Measurements from ENCODE around the gene ATMIN.

Gene ATMIN

DNA sequence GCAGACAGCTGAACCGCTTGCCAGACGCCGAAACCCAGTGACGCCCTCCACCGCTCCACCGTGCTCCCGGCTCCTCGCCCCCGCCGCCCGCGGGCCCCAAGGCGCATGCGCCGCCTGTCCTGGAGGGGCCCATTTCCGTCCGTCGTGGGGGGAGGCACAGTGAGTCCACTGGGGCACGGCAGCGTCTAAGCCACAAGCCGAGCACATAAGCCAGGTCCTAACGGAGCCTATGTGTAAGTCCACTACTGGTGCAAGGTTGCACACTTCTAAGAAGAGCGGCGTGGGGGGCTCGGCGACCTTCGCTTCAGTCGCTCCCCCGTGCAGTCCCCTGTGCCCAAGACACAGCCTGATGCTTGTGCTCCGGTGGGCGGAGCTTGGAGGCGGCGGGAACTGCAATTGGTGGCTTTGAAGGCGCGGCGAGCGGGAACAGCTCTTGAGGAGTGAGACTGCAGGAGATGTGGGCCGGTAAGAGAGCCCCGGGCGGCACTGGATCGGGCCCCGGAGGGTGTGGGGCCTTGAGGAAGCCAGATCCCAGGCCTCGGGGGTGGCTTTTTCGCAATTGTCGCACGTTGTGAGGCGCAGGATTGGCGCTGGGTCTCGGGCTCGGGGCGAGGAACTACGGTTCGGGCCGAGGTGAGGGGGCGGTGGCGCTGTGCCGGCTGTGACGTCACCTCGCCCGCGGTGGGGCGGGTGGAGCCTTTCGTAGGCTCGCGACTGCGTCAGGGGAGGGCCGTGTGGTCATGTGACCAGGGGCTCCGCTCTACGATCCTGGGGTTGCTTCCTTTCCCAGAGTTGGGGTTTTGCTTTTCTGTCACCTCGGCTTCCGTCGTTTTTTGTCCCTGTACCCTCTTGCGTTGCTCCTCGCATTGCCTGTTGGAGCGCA is 28.6 kb upstream of the ATMIN start, which contains the start of the genes CENPN and CMC2:
Gene CENPN, plus strand, starts transcription at position 402 of the 883 bp plus-strand sequence. CDS start 4,726 bp downstream, outside the sequence.
Gene CMC2, minus strand, starts transcription at position 73 of the 883 bp plus-strand sequence. CDS start 9,491 bp downstream, outside the sequence.
- peak; percentile 88 for DNase-seq

- DNase-seq = no peak
These were observed 27.2 kb upstream of the ATMIN start for GRCh38 chr16:81008505-81008789.

GRCh38 chr16:81012974-81013373 is 22.7 kb upstream of the ATMIN start:
- no peak for DNase-seq

DNA sequence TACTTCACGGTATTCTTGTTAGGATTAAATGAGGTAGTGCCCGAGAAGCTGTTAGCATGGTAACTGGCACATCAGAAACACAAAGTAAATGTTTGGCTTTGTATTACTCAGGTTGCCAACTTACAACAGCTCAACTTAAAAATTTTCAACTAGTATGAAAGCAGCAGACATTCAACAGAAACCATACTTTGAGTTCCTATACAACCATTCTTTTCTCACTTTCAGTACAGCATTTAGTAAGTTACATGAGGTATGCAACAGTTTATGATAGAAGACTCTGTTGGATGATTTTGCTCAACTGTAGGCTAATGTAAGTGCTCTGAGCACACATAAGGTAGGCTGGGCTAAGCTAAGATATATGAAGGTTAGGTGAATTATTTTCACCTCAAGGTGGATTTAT is 21.0 kb upstream of the ATMIN start:
- no peak for DNase-seq

GRCh38 chr16:81018496-81018895 is 17.1 kb upstream of the ATMIN start:
- no peak for DNase-seq

GRCh38 chr16:81026429-81026828 is 9.2 kb upstream of the ATMIN start:
- no peak for DNase-seq

DNA sequence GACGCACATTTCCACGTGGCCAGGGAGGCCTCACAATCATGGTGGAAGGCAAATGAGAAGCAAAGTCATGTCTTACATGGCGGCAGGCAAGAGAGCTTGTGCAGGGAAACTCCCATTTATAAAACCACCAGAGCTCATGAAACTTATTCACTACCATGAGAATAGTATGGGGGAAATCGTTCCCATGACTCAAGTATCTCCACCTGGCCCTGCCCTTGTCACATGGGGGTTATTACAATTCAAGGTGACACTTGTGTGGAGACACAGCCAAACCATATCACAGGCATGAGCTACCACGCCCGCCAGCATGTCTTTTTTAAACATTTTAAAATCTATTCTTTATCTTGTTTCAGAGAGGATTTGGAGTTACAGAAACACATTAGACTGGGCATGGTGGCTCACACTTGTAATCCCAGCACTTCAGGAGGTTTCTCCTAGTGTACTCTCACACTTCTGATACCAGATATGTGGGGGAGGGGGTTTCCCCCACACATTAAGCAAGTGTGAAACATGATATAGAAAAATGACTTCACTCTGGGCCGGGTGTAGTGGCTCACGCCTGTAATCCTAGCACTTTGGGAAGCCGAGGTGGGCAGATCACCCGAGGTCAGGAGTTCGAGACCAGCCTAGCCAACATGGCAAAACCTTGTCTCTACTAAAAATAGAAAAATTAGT is 5.6 kb upstream of the ATMIN start:
- DNase-seq = no peak

- DNase-seq = no peak
These were observed 521 bp downstream of the ATMIN start for GRCh38 chr16:81035975-81036750.

- DNase-seq = no peak
These were observed 1.2 kb downstream of the ATMIN start for GRCh38 chr16:81036751-81037350.

DNA sequence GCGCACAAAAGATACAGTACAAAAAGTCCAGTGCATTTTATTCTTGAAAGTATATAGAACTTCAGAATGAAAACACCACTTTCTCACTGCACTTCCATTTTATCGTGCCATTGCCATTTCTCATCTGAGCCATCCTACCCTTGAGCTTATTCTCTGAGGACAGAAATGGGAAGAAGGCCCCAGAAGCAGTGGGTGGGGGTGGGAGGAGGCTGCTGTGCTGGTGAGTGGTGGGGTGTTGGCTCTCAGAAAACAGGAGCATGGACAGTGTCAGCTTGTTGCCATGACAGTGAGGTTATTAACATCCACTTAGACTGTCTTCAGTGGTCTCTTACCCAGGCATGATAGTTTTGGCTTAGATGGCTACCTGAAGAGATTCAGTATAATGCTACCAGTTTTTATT is 4.5 kb downstream of the ATMIN start:
- no peak for DNase-seq

GRCh38 chr16:81040842-81041241 is 5.2 kb downstream of the ATMIN start:
- DNase-seq = no peak

- no peak for DNase-seq
These were observed 6.1 kb downstream of the ATMIN start for GRCh38 chr16:81041696-81042095.

DNA sequence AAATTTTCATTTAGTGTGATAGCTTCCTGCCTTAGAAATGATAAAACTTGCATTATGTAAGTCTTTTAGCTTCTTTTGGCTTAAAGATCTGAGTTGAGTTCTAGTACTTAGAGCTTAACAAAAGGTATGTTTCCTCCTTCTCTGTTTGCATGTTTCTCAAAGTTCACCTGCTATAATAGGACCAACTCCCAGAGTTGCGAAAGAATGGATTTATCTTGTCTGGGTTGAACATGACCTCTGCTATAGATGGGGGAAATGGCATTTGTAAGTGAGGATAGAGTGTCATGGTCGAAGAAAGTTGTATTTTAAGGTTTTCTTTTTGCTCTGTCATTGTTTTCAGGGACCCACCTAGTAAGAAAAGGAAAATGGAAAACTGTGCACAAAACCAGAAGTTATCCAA is 7.2 kb downstream of the ATMIN start:
- DNase-seq = no peak

DNA sequence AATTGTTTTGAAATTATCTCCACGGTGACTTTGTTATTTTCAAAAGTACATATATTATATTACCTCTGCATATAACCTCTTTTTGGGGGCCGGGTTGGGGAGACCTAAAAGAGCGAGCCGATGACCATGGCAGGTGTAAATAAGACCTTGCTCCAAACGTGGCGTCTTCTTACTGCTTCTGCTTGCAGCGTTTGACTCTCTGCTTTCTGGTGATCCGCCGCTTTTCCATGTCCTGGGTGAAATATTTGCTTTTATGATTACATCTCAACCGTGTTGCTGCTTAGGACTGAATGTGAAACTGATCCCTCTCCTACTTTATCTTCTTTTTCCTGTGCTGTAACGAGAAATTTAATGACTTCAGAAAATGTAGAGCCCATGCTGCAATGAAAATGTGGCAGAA is 18.1 kb downstream of the ATMIN start:
- no peak for DNase-seq

DNA sequence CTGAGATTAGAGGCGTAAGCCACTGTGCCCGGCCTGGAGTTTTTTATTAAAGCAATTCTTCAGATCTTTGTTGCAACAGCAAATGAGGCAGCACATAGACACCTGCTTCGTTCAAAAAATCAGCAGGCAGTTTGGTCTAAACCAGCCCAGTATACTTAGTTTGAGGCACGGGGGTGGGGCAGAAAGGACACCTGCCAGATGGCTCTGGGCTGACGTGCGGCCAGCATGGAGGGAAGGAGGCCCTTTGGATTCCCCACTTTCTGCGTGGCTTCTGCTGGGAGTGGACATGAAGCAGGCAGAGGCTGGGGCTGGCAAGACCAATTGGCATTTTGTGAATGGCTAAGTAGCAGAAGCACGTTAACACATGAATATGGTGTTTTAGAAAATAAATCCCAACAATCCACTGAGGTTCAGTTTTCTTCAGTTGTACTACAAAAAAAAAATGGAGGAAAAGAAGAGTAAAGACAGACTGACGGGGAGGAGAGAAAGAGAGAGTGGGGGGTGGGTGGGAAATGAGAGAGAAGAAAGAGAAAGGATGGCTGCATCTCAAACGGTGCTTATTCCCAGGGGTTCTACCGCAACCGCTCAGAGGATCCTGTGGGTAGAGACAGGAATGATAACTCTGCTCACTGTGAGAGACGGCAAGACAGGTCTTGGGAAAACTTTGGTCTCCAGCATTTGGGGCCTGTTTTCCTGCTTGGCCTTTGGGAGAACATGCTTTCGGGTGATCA is 25.1 kb downstream of the ATMIN start:
- DNase-seq = no peak

GRCh38 chr16:81061307-81061640 is 25.6 kb downstream of the ATMIN start:
- DNase-seq = no peak

DNA sequence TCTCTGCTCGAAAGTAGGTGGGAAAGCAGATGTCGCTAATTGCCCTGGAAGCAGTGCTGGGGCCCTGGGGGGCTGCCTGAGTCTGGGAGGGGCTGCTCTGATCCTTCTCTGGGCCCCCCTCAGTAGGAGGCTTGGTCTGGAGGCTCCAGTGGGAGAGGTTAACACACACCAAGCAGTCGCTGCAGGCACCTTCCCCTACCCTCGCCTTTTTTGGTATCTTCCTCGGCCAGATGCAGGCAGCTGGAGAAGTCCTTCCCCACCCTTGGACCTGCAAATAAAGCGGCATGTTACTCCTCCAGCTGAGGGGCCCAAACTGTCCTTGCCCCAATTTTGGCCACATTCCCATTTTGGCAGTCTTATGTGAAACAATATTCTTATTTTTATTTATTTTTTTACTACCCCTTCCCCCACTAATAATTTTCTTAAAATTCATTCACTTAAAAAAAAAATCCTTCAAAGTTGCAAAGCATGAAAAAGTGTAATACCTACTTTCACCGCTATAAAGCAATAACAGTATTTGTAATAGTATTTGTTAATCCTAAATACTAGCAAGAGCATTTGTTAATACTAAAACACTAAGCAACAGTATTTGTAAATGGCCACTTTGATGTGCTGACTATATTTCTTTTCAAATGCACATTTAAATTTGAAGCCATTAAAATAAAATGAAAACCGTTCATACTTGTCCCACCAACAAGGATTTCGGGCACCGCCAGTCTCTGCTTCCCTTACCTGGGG is 26.4 kb downstream of the ATMIN start:
- DNase-seq = no peak

DNA sequence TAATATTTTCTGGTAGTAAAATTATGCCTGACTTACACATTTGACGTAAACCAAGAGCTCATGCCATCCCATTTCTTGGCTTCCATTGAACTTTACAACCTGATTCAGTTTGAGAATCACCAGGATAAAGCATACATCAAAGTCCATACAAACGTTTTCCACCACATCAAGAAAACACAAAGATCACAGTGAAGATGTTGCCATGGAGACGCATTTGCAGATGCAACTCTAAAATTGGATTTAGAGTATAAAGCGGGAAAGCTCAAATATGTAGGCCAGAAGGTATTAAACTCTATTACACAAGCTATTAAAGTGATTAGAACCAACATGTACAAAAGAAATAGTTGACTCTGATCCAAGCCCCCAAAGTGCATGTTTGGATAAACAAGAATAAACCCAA is 31.0 kb downstream of the ATMIN start:
- no peak for DNase-seq

- no peak for DNase-seq
These were observed 31.5 kb downstream of the ATMIN start for GRCh38 chr16:81067166-81067565.

- DNase-seq = no peak
These were observed 33.4 kb downstream of the ATMIN start for GRCh38 chr16:81069063-81069462.

- no peak for DNase-seq
These were observed 35.3 kb downstream of the ATMIN start for GRCh38 chr16:81070979-81071378.

DNA sequence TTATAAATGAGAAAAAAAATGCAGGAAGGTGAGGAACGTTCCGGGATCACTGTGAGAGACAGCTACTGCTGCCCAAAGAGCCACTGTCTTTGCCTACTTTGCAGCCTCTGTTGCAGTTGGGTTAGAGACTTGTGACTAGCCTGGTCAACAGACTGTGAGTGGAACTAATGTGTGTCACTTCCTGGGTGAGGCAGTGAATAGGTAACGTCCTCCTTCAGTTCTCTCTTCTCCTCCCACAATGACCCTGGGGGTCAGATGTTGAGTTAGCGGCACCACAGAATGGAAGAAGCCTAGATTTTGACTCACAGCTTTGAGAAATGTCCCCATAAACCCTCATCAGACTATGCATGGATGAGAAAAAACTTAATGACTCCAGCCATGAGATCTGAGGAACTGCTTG is 36.2 kb downstream of the ATMIN start:
- no peak for DNase-seq
